ENCODE results near the gene TNFAIP3.

The TNFAIP3 gene

DNA sequence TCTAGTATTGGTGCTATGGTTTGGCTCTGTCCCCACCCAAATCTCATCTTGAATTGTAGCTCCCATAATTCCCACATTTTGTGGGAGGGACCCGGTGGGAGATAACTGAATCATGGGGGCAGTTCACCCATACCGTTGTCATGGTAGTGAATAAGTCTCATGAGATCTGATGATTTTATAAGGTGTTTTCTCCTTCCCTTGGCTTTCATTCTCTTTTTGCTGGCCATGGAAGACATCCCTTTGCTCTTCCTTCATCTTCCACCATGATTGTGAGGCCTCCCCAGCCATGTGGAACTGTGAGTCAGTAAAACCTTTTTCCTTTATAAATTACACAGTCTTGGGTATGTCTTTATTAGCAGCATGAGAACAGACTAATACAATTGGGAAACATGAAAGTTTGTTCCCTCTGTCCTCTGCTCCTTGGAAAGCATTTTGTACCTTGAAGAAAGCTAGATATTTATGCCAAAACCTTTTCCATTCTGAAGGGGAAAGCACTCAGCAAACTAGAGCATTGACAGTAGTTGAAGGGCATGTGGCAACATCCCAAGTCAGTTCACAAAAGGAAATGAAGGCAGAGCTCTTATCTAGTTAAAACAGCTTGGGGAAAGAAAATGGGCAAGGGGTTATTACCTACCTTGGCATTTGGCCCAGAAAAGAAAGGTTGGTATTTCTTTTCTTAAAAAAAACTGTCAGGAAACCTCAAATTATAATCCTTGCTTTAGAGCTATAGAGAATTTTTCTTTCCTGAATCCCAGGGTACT lies 10.7 kb upstream of the TNFAIP3 start:
- H3K36me3 ChIP-seq (ENCODE audit: control insufficient read depth, insufficient read depth, low read length) = no peaks in the 10 kb centered on the region
- H3K9me3 ChIP-seq (ENCODE audit: control insufficient read depth, insufficient read depth, low read length) = no peaks in the 10 kb centered on the region
- no peaks in the 10 kb centered on the region for H3K27me3 ChIP-seq (ENCODE audit: control insufficient read depth, insufficient read depth, low read length)
- no peak overlapping the region for H3K4me3 ChIP-seq (ENCODE audit: low read depth, low read length)
- H3K9ac ChIP-seq (ENCODE audit: low read depth, low read length) = no peak overlapping the region
- H3K4me1 ChIP-seq (ENCODE audit: control insufficient read depth, insufficient read depth, low read length) = peaks cover 7% of the 10 kb centered on the region

GRCh38 chr6:137859025-137859424 lies 8.0 kb upstream of the TNFAIP3 start:
- Histone ChIP-seq H3K36me3 (ENCODE audit: control insufficient read depth, insufficient read depth, low read length) (no peaks in the 10 kb centered on the region), H3K27me3 (ENCODE audit: control insufficient read depth, insufficient read depth, low read length) (no peaks in the 10 kb centered on the region), H3K9me3 (ENCODE audit: control insufficient read depth, insufficient read depth, low read length) (no peaks in the 10 kb centered on the region), H3K4me1 (ENCODE audit: control insufficient read depth, insufficient read depth, low read length) (peaks cover 10% of the 10 kb centered on the region), H3K9ac (ENCODE audit: low read depth, low read length) (no peak overlapping the region), H3K4me3 (ENCODE audit: low read depth, low read length) (no peak overlapping the region)

GRCh38 chr6:137860394-137861005 lies 6.6 kb upstream of the TNFAIP3 start:
- Histone ChIP-seq H3K36me3 (ENCODE audit: control insufficient read depth, insufficient read depth, low read length) (no peaks in the 10 kb centered on the region), H3K4me1 (ENCODE audit: control insufficient read depth, insufficient read depth, low read length) (peaks cover 16% of the 10 kb centered on the region), H3K9me3 (ENCODE audit: control insufficient read depth, insufficient read depth, low read length) (no peaks in the 10 kb centered on the region), H3K9ac (ENCODE audit: low read depth, low read length) (no peak overlapping the region), H3K4me3 (ENCODE audit: low read depth, low read length) (no peak overlapping the region), H3K27me3 (ENCODE audit: control insufficient read depth, insufficient read depth, low read length) (peaks cover 2% of the 10 kb centered on the region)

GRCh38 chr6:137861550-137862337 lies 5.3 kb upstream of the TNFAIP3 start:
- H3K27me3 ChIP-seq (ENCODE audit: control insufficient read depth, insufficient read depth, low read length) = peaks cover 4% of the 10 kb centered on the region
- H3K36me3 ChIP-seq (ENCODE audit: control insufficient read depth, insufficient read depth, low read length) = no peaks in the 10 kb centered on the region
- H3K4me3 ChIP-seq (ENCODE audit: low read depth, low read length) = no peak overlapping the region
- peaks cover 20% of the 10 kb centered on the region for H3K4me1 ChIP-seq (ENCODE audit: control insufficient read depth, insufficient read depth, low read length)
- H3K9me3 ChIP-seq (ENCODE audit: control insufficient read depth, insufficient read depth, low read length) = no peaks in the 10 kb centered on the region
- no peak overlapping the region for H3K9ac ChIP-seq (ENCODE audit: low read depth, low read length)

DNA sequence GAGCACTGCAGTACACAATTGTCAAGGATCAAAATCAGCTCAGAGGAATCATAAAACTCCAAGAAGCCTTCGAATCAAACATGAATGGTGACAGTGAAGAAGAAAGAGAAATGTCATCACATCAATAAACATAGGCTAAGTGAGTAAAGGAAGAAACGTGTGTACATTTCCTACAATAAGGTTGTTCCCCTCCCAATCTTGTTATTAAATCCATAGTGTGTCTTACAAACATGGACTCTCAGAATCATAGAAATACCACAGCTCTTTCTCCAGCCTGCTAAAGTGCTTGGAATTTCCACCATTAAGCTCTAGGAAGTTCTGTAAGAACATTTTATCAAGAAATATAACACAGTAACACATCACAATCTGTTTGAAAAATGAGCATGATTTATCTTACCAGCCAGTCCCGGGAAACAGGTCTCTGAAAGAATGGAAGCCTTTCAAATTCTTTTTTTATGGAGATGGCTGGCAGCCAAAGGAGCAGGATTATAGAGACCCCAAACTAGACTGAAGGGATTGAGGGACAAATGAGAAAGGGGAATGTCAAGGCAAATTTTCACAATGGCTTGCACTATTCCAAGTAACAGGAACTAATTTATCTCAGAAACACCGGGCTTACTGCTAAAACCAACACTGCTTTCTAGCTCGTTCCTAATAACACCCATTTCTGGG lies 4.5 kb upstream of the TNFAIP3 start:
- Histone ChIP-seq H3K4me3 (ENCODE audit: low read depth, low read length) (no peak overlapping the region), H3K36me3 (ENCODE audit: control insufficient read depth, insufficient read depth, low read length) (no peaks in the 10 kb centered on the region), H3K27me3 (ENCODE audit: control insufficient read depth, insufficient read depth, low read length) (peaks cover 5% of the 10 kb centered on the region), H3K9me3 (ENCODE audit: control insufficient read depth, insufficient read depth, low read length) (no peaks in the 10 kb centered on the region), H3K9ac (ENCODE audit: low read depth, low read length) (no peak overlapping the region), H3K4me1 (ENCODE audit: control insufficient read depth, insufficient read depth, low read length) (peaks cover 20% of the 10 kb centered on the region)

DNA sequence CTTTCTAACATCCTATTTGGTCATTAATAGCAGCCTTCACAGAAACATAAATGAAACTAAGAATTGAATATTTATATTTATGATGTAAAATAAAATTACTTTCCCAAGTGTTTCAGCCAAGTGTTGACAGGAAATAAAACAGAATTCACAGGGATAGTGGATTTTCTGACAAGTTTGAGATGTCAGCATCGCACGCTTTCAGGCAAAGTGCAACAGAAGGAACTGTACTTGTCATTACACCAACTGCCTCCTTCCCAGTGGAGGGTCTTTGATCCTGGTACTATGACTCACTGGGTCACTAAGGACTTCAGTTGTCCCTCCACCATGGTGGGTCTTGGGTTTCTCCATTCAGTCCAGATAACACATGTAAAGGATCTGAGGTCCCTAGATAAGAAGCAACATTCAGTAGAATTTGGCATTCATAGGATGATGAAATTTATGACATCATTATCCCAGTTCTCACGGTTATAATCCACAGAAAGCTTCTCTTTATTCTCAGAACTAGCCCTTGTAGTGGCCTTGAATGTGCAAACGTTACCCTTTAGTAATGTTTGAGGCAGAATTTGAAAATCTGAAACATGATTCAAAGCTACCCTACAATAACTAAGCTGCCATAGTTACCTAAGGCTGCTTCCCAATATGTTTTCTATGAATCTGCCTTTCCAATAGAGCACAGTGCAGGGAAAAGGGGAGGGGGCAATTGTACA lies 3.8 kb upstream of the TNFAIP3 start:
- H3K4me3 ChIP-seq (ENCODE audit: low read depth, low read length) = no peak overlapping the region
- no peaks in the 10 kb centered on the region for H3K36me3 ChIP-seq (ENCODE audit: control insufficient read depth, insufficient read depth, low read length)
- no peak overlapping the region for H3K9ac ChIP-seq (ENCODE audit: low read depth, low read length)
- H3K9me3 ChIP-seq (ENCODE audit: control insufficient read depth, insufficient read depth, low read length) = no peaks in the 10 kb centered on the region
- peaks cover 20% of the 10 kb centered on the region for H3K4me1 ChIP-seq (ENCODE audit: control insufficient read depth, insufficient read depth, low read length)
- peaks cover 12% of the 10 kb centered on the region for H3K27me3 ChIP-seq (ENCODE audit: control insufficient read depth, insufficient read depth, low read length)

- H3K4me3 ChIP-seq (ENCODE audit: low read depth, low read length) = no peak overlapping the region
- no peaks in the 10 kb centered on the region for H3K36me3 ChIP-seq (ENCODE audit: control insufficient read depth, insufficient read depth, low read length)
- H3K27me3 ChIP-seq (ENCODE audit: control insufficient read depth, insufficient read depth, low read length) = peaks cover 22% of the 10 kb centered on the region
- no peaks in the 10 kb centered on the region for H3K9me3 ChIP-seq (ENCODE audit: control insufficient read depth, insufficient read depth, low read length)
- peaks cover 24% of the 10 kb centered on the region for H3K4me1 ChIP-seq (ENCODE audit: control insufficient read depth, insufficient read depth, low read length)
- no peak overlapping the region for H3K9ac ChIP-seq (ENCODE audit: low read depth, low read length)
Observed at GRCh38 chr6:137864812-137865508, 2.1 kb upstream of the TNFAIP3 start.

DNA sequence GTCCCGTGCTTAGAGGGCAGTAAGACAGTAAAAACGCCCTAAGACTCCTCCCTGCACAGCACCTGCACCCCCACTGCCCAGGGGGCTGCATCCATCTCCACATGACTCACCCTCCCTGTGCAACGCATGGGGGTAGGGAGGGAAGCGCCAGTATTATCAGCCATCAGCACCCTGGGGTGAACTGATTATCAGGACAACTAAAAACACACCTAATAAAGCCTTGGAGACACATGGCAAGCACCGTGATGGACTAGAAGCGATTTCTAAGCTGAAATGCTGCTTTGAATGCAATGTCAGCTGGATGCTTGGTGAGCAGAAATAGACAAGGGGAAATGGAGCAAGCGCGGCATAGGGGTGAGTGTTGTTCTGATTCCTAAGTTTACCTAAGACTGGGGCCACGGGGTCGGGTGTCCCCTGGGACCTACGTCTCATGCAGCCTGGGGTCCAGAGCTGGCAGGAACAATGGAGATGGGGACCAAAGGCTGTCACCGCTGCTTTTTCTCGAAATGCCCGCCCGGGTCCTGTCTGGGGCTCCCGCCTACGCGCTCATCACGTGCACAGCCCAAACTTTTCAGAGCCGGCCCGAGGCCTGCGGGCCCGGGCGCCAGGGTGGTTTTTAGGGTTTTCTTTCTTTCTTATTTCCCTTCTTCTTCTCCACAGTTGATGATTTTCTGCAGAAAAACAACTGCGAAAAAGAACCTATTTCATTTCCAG lies 702 bp upstream of the TNFAIP3 start:
- Histone ChIP-seq H3K4me1 (ENCODE audit: control insufficient read depth, insufficient read depth, low read length) (peaks cover 22% of the 10 kb centered on the region), H3K9ac (ENCODE audit: low read depth, low read length) (no peak overlapping the region), H3K9me3 (ENCODE audit: control insufficient read depth, insufficient read depth, low read length) (no peaks in the 10 kb centered on the region), H3K4me3 (ENCODE audit: low read depth, low read length) (peak overlapping the region; percentile 75), H3K36me3 (ENCODE audit: control insufficient read depth, insufficient read depth, low read length) (no peaks in the 10 kb centered on the region), H3K27me3 (ENCODE audit: control insufficient read depth, insufficient read depth, low read length) (peaks cover 22% of the 10 kb centered on the region)

GRCh38 chr6:137867685-137868509 lies 838 bp downstream of the TNFAIP3 start:
- peak overlapping the region; percentile 42 for H3K9ac ChIP-seq (ENCODE audit: low read depth, low read length)
- H3K4me1 ChIP-seq (ENCODE audit: control insufficient read depth, insufficient read depth, low read length) = peaks cover 19% of the 10 kb centered on the region
- peak overlapping the region; percentile 84 for H3K4me3 ChIP-seq (ENCODE audit: low read depth, low read length)
- peaks cover 3% of the 10 kb centered on the region for H3K36me3 ChIP-seq (ENCODE audit: control insufficient read depth, insufficient read depth, low read length)
- H3K9me3 ChIP-seq (ENCODE audit: control insufficient read depth, insufficient read depth, low read length) = no peaks in the 10 kb centered on the region
- H3K27me3 ChIP-seq (ENCODE audit: control insufficient read depth, insufficient read depth, low read length) = peaks cover 22% of the 10 kb centered on the region
